Endothelial cell of coronary artery (primary cell): ENCODE data around the gene RTN4R. TPM values are rescaled to one million over a fixed set of nuclear protein-coding genes. Genes with fewer than 3 reads are reported as not detected.

ENCODE experiments used
- total RNA-seq: library from RNA; depleted of rRNA; stranded (reverse); fragments of >200 nt; gene quantifications from 2 replicates; pipeline ENCODE4 v1.2.3, GENCODE V29; 2014

The RTN4R gene
- total RNA-seq: 0.19 and 0.54 TPM in 2 replicates

GRCh38 chr22:20268279-20269012 is at the start of gene RTN4R:
RTN4R (minus strand) TSS chr22:20268318; CDS start chr22:20268092, 226 bp downstream.

Other genes with a start within 250 kb of the RTN4R start
- 30.6 and 43.5 TPM in 2 replicates for gene TANGO2, start 247.2 kb downstream of the RTN4R start, total RNA-seq
- 35.3 and 39.2 TPM in 2 replicates for gene DGCR8, start 188.1 kb downstream of the RTN4R start, total RNA-seq
- 162 and 252 TPM in 2 replicates for gene RANBP1, start 152.2 kb downstream of the RTN4R start, total RNA-seq
- gene TRMT2A, start 151.1 kb downstream of the RTN4R start, total RNA-seq: 42.2 and 55.3 TPM in 2 replicates
- gene ZDHHC8, start 136.5 kb downstream of the RTN4R start, total RNA-seq: 6.6 and 16.0 TPM in 2 replicates
- gene CCDC188, start 117.3 kb downstream of the RTN4R start, total RNA-seq: 6.4 and 6.7 TPM in 2 replicates
- gene DGCR6L, start 51.7 kb upstream of the RTN4R start, total RNA-seq: 46.8 and 48.0 TPM in 2 replicates
- gene ZNF74, start 125.8 kb upstream of the RTN4R start, total RNA-seq: 12.6 and 15.0 TPM in 2 replicates
- gene SCARF2, start 169.5 kb upstream of the RTN4R start, total RNA-seq: 11.9 and 17.2 TPM in 2 replicates
- 16.0 and 19.9 TPM in 2 replicates for gene KLHL22, start 227.5 kb upstream of the RTN4R start, total RNA-seq
- gene MED15, start 239.3 kb upstream of the RTN4R start, total RNA-seq: 28.2 and 37.9 TPM in 2 replicates